Effector memory CD4-positive, alpha-beta T cell (primary cell): ENCODE data around the gene IL10RA.
A peak's percentile ranks its signal among the peaks of the same experiment; 100 is the strongest.
"Not testable (repeated sequence)": the region's sequence is repeated elsewhere in the genome, so short reads cannot be mapped to it uniquely, and the experiment has no call there.

ENCODE experiments used
- DNase-seq, 3 donors: peaks; one replicate each; pipeline ENCODE4 v3.0.0-alpha.2; 2020
- H3K27ac ChIP-seq: 2 replicates; pipeline ENCODE4 v1.7.0; 2013; ENCODE audit warnings: mild to moderate bottlenecking, low read length, moderate library complexity; ENCODE audit not compliant: insufficient read depth, poor library complexity, severe bottlenecking
- H3K27me3 ChIP-seq: replicated peaks from 2 replicates; pipeline ENCODE4 v1.7.0; 2013; ENCODE audit warnings: mild to moderate bottlenecking, low read length; ENCODE audit not compliant: insufficient read depth, control insufficient read depth, poor library complexity, severe bottlenecking
- H3K36me3 ChIP-seq: 2 replicates; pipeline ENCODE4 v1.7.0; 2013; ENCODE audit warnings: mild to moderate bottlenecking, low read length, moderate library complexity; ENCODE audit not compliant: control insufficient read depth, insufficient read depth
- H3K4me1 ChIP-seq: 2 replicates; pipeline ENCODE4 v1.7.0; 2013; ENCODE audit warnings: low read length, mild to moderate bottlenecking; ENCODE audit not compliant: control insufficient read depth, insufficient read depth, poor library complexity, severe bottlenecking
- H3K4me3 ChIP-seq: 2 replicates; pipeline ENCODE4 v1.7.0; 2013; ENCODE audit warnings: low read length, low read depth, mild to moderate bottlenecking; ENCODE audit not compliant: insufficient read depth, poor library complexity, severe bottlenecking
- H3K9me3 ChIP-seq: 2 replicates; pipeline ENCODE4 v1.7.0; 2013; ENCODE audit warnings: mild to moderate bottlenecking, low read length, moderate library complexity; ENCODE audit not compliant: control insufficient read depth

The IL10RA gene

DNA sequence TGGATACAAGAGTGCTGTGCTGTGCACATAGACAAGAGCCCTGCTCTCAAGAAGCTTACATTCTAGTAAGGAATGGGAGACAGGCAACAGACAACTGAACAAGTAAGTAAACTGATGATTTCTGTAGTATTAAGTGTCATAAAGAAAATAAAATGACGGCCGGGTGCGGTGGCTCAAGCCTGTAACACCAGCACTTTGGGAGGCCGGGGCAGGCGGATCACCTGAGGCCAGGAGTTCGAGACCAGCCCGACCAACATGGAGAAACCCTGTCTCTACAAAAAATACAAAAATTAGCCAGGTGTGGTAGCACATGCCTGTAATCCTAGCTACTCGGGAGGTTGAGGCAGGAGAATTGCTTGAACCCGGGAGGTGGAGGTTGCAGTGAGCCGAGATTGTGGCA lies 38.4 kb upstream of the IL10RA start:
- H3K27ac ChIP-seq, H3K27me3 ChIP-seq, H3K36me3 ChIP-seq, H3K4me3 ChIP-seq, H3K9me3 ChIP-seq, DNase-seq: not testable (repeated sequence)
- peaks cover 74% of the 10 kb centered on the region for H3K4me1 ChIP-seq

DNA sequence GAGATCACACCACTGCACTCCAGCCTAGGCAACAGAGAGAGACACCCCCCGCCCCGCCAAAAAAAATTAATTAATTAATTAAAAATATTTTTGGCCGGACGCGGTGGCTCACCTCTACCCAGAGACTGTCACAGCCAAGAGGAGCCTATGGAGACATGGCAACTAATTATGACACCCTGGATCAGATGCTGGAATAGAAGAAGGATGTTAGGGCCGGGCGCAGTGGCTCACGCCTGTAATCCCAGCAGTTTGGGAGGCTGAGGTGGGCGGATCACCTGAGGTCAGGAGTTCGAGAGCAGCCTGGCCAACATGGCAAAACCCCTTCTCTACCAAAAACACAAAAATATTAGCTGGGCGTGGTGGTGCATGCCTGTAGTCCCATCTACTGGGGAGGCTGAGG lies 37.7 kb upstream of the IL10RA start:
- peaks cover 79% of the 10 kb centered on the region for H3K4me1 ChIP-seq
- H3K4me3 ChIP-seq, H3K9me3 ChIP-seq, H3K27me3 ChIP-seq, DNase-seq, H3K36me3 ChIP-seq: not testable (repeated sequence)
- peak overlapping the region; percentile 8 for H3K27ac ChIP-seq

DNA sequence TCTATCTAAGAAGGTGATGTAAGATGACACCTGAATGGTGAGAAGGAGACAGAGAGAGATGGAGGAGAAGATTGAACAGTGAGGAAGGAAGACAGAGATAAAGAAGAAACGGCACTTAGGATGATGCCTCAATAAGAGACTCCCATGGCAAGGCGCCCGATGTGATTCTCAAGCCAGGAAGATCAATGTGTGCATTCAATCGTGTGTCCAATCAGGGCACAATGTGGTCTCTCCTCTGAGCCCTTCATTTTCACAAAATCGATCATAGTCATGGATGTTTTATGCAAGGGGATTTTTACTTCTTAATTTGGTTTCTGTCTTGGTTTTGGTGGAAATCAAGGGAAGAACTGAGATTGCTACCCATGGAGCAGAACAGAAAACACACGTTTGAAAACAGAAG lies 37.1 kb upstream of the IL10RA start:
- no peak for DNase-seq
- Histone ChIP-seq H3K27me3 (no peaks in the 10 kb centered on the region), H3K36me3 (no peaks in the 10 kb centered on the region), H3K27ac (peak overlapping the region; percentile 55), H3K4me1 (peaks cover 85% of the 10 kb centered on the region), H3K4me3 (no peak overlapping the region), H3K9me3 (no peaks in the 10 kb centered on the region)

- peak; percentile 43 to 63 (median 45) for DNase-seq
- Histone ChIP-seq H3K36me3 (no peaks in the 10 kb centered on the region), H3K9me3 (no peaks in the 10 kb centered on the region), H3K27me3 (no peaks in the 10 kb centered on the region), H3K4me3 (peak overlapping the region; percentile 38), H3K4me1 (peaks cover 77% of the 10 kb centered on the region), H3K27ac (peak overlapping the region; percentile 71)
These were observed 35.9 kb upstream of the IL10RA start for GRCh38 chr11:117950301-117950700.

- no peaks in the 10 kb centered on the region for H3K9me3 ChIP-seq
- no peaks in the 10 kb centered on the region for H3K27me3 ChIP-seq
- peaks cover 74% of the 10 kb centered on the region for H3K4me1 ChIP-seq
- DNase-seq, result peak in 1 of 3 donors; percentile 35
- H3K4me3 ChIP-seq, result peak overlapping the region; percentile 38
- H3K27ac ChIP-seq, result peak overlapping the region; percentile 71
- no peaks in the 10 kb centered on the region for H3K36me3 ChIP-seq
These were observed 34.9 kb upstream of the IL10RA start for GRCh38 chr11:117950993-117951961.

DNA sequence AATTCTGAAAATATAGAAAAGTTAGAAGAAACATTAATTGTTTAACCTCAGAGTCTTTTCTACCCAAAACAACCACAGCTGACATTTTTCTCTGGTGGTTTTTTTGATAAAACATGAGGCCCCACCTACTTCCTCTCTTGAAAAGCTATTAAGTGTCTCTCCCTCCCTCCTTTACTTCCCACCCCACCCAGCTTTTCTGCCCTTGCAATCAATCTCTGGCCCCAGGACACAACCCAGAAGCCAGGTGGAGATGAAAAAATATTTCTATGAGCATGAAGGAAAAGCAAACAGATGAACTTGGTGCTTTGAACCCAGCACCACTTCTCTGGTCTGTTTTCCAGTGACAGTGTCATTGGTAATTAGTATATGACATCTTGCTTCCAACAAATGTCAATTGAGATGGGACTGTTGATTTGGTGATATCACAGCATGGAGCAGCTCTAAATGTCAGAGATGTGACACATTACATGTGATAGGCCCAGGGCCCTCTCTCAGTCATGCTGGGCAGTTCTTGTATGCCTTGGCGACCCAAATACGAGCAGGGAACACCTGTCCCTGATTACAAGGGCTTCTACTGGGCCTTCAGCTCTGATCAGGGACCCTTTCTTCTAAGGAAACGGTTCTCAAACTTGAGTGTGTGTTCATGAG lies 33.0 kb upstream of the IL10RA start:
- H3K27me3 ChIP-seq, result no peaks in the 10 kb centered on the region
- no peak for DNase-seq
- no peaks in the 10 kb centered on the region for H3K36me3 ChIP-seq
- H3K9me3 ChIP-seq, result no peaks in the 10 kb centered on the region
- peak overlapping the region; percentile 71 for H3K27ac ChIP-seq
- no peak overlapping the region for H3K4me3 ChIP-seq
- peaks cover 58% of the 10 kb centered on the region for H3K4me1 ChIP-seq

- Histone ChIP-seq H3K27me3 (no peaks in the 10 kb centered on the region), H3K27ac (no peak overlapping the region), H3K9me3 (peaks cover 5% of the 10 kb centered on the region), H3K4me3 (no peak overlapping the region), H3K4me1 (peaks cover 4% of the 10 kb centered on the region), H3K36me3 (no peaks in the 10 kb centered on the region)
- DNase-seq, result no peak
These were observed 27.2 kb upstream of the IL10RA start for GRCh38 chr11:117958949-117959348.

GRCh38 chr11:117959438-117960149 lies 26.6 kb upstream of the IL10RA start:
- Histone ChIP-seq H3K27me3 (no peaks in the 10 kb centered on the region), H3K4me3 (no peak overlapping the region), H3K9me3 (peaks cover 5% of the 10 kb centered on the region), H3K27ac (no peak overlapping the region), H3K4me1 (no peaks in the 10 kb centered on the region), H3K36me3 (no peaks in the 10 kb centered on the region)
- DNase-seq, result no peak

- no peak for DNase-seq
- Histone ChIP-seq H3K9me3 (peaks cover 5% of the 10 kb centered on the region), H3K4me3 (no peak overlapping the region), H3K4me1 (no peaks in the 10 kb centered on the region), H3K27me3 (no peaks in the 10 kb centered on the region), H3K27ac (no peak overlapping the region), H3K36me3 (no peaks in the 10 kb centered on the region)
These were observed 25.8 kb upstream of the IL10RA start for GRCh38 chr11:117960406-117960805.
